ENCODE data around the gene RIPOR1. TPM values are rescaled to one million over a fixed set of nuclear protein-coding genes. Genes with fewer than 3 reads are reported as not detected.
"Not testable (repeated sequence)": the region's sequence is repeated elsewhere in the genome, so short reads cannot be mapped to it uniquely, and the experiment has no call there.

RIPOR1 gene
- total RNA-seq, 1 donor from 2014 or later = 191 TPM

GRCh38 chr16:67506468-67506867 is 22.2 kb upstream of the RIPOR1 start:
- TF ChIP-seq CTCF (IDR thresholded peaks at IDR 0.05; ENCODE audit: partially characterized antibody, unreplicated experiment) = no peak
- H3K27me3 Mint-ChIP-seq (ENCODE audit: unreplicated experiment) = peaks cover 3% of the 10 kb centered on the region
- H3K9me3 Mint-ChIP-seq (ENCODE audit: unreplicated experiment) = peaks cover 2% of the 10 kb centered on the region
- no peak overlapping the region for H3K27ac Mint-ChIP-seq (ENCODE audit: unreplicated experiment)
- no peak for DNase-seq
- no peak overlapping the region for H3K4me3 Mint-ChIP-seq (ENCODE audit: unreplicated experiment)
- H3K36me3 Mint-ChIP-seq (ENCODE audit: unreplicated experiment) = no peaks in the 10 kb centered on the region
- H3K4me1 Mint-ChIP-seq (ENCODE audit: low read depth, unreplicated experiment) = no peaks in the 10 kb centered on the region

- no peaks in the 10 kb centered on the region for H3K9me3 Mint-ChIP-seq (ENCODE audit: unreplicated experiment)
- no peaks in the 10 kb centered on the region for H3K4me1 Mint-ChIP-seq (ENCODE audit: low read depth, unreplicated experiment)
- peaks cover 6% of the 10 kb centered on the region for H3K27me3 Mint-ChIP-seq (ENCODE audit: unreplicated experiment)
- H3K4me3 Mint-ChIP-seq (ENCODE audit: unreplicated experiment) = no peak overlapping the region
- TF ChIP-seq CTCF (IDR thresholded peaks at IDR 0.05; ENCODE audit: partially characterized antibody, unreplicated experiment) = no peak
- DNase-seq = no peak
- H3K36me3 Mint-ChIP-seq (ENCODE audit: unreplicated experiment) = no peaks in the 10 kb centered on the region
- no peak overlapping the region for H3K27ac Mint-ChIP-seq (ENCODE audit: unreplicated experiment)
Observed at GRCh38 chr16:67509016-67509415, 19.6 kb upstream of the RIPOR1 start.

GRCh38 chr16:67513892-67514291 is 14.7 kb upstream of the RIPOR1 start:
- not testable (repeated sequence) for H3K4me3 Mint-ChIP-seq (ENCODE audit: unreplicated experiment); H3K4me1 Mint-ChIP-seq (ENCODE audit: low read depth, unreplicated experiment); H3K36me3 Mint-ChIP-seq (ENCODE audit: unreplicated experiment); H3K9me3 Mint-ChIP-seq (ENCODE audit: unreplicated experiment); H3K27me3 Mint-ChIP-seq (ENCODE audit: unreplicated experiment); DNase-seq; H3K27ac Mint-ChIP-seq (ENCODE audit: unreplicated experiment)

- DNase-seq = peak; percentile 73
- no peak overlapping the region for H3K27ac Mint-ChIP-seq (ENCODE audit: unreplicated experiment)
- no peak overlapping the region for H3K4me3 Mint-ChIP-seq (ENCODE audit: unreplicated experiment)
- H3K9me3 Mint-ChIP-seq (ENCODE audit: unreplicated experiment) = peaks cover 2% of the 10 kb centered on the region
- H3K36me3 Mint-ChIP-seq (ENCODE audit: unreplicated experiment) = no peaks in the 10 kb centered on the region
- peaks cover 6% of the 10 kb centered on the region for H3K27me3 Mint-ChIP-seq (ENCODE audit: unreplicated experiment)
- peak; percentile 81 for TF ChIP-seq CTCF (IDR thresholded peaks at IDR 0.05; ENCODE audit: partially characterized antibody, unreplicated experiment)
- H3K4me1 Mint-ChIP-seq (ENCODE audit: low read depth, unreplicated experiment) = no peaks in the 10 kb centered on the region
Observed at GRCh38 chr16:67514382-67514828, 14.2 kb upstream of the RIPOR1 start.

- Mint-ChIP-seq H3K36me3 (ENCODE audit: unreplicated experiment) (no peaks in the 10 kb centered on the region), H3K4me3 (ENCODE audit: unreplicated experiment) (no peak overlapping the region)
Observed at GRCh38 chr16:67516296-67517154, 12.1 kb upstream of the RIPOR1 start.

More at GRCh38 chr16:67516296-67517154, 12.1 kb upstream of the RIPOR1 start:
- H3K27me3 Mint-ChIP-seq (ENCODE audit: unreplicated experiment) = peaks cover 10% of the 10 kb centered on the region
- DNase-seq = no peak
- TF ChIP-seq CTCF (IDR thresholded peaks at IDR 0.05; ENCODE audit: partially characterized antibody, unreplicated experiment) = no peak
- peaks cover 3% of the 10 kb centered on the region for H3K9me3 Mint-ChIP-seq (ENCODE audit: unreplicated experiment)
- H3K4me1 Mint-ChIP-seq (ENCODE audit: low read depth, unreplicated experiment) = no peaks in the 10 kb centered on the region
- H3K27ac Mint-ChIP-seq (ENCODE audit: unreplicated experiment) = no peak overlapping the region

Measured in glutamatergic neuron (in vitro differentiated cells).